NB4 (cell line): Measurements from ENCODE around the gene ATXN7L3.

Source experiments
- CTCF ChIP-seq: IDR thresholded peaks from one replicate; pipeline ENCODE4 v1.5.1; 2012; ENCODE audit warnings: low read depth, low read length
- MAX ChIP-seq: IDR thresholded peaks from 2 replicates; pipeline ENCODE4 v1.6.1; 2011; ENCODE audit warnings: low read depth, low read length
- POLR2A ChIP-seq: IDR thresholded peaks from 2 replicates; pipeline ENCODE4 v1.6.1; 2011; ENCODE audit warnings: mild to moderate bottlenecking; ENCODE audit not compliant: insufficient read length; ENCODE audit errors: extremely low read depth

- TF ChIP-seq POLR2A, result no peak
- no peak for TF ChIP-seq CTCF
- TF ChIP-seq MAX, result no peak
These were observed 9.2 kb downstream of the ATXN7L3 start for GRCh38 chr17:44190481-44190880.
